Mammary epithelial cell (primary cell): ENCODE data around the gene NCKAP5L.

ENCODE experiments used
- EZH2 ChIP-seq: IDR thresholded peaks from 2 replicates; pipeline ENCODE4 v1.6.1; 2012; ENCODE audit warnings: low read length, inconsistent platforms, borderline replicate concordance
- TF ChIP-seq, protein P1 (sequence below), 2 donors: IDR thresholded peaks in 1 of 2; conservative IDR thresholded peaks in 1 of 2; 2 replicates each; pipeline ENCODE4 v1.5.1; 2011 to 2012; ENCODE audit warnings: inconsistent platforms in 2 of 2, low read length in 2 of 2, mild to moderate bottlenecking in 2 of 2, control low read depth in 1 of 2, low read depth in 1 of 2; ENCODE audit not compliant: insufficient read depth in 1 of 2; ENCODE audit errors: extremely low read depth in 1 of 2

DNA sequence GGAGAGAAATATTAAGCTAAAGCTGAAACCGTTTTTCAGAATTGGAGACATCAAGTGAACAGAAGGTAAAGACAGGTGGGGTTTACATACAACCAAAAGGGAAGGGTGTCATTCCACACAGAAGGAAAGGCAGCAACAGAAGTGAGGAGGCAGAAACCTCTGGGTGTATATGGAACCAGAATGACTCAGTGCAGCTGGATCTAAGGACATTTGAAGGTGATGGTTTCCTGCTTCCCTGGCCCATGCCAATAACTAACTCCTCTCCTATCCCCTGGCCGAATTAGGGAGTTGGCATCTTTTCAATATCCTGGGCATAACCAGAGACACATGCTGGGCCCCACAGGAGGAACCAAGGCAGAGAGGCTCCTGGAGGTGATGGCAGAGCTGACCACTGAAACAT lies 8.4 kb downstream of the NCKAP5L start:
- TF ChIP-seq, protein P1, sequence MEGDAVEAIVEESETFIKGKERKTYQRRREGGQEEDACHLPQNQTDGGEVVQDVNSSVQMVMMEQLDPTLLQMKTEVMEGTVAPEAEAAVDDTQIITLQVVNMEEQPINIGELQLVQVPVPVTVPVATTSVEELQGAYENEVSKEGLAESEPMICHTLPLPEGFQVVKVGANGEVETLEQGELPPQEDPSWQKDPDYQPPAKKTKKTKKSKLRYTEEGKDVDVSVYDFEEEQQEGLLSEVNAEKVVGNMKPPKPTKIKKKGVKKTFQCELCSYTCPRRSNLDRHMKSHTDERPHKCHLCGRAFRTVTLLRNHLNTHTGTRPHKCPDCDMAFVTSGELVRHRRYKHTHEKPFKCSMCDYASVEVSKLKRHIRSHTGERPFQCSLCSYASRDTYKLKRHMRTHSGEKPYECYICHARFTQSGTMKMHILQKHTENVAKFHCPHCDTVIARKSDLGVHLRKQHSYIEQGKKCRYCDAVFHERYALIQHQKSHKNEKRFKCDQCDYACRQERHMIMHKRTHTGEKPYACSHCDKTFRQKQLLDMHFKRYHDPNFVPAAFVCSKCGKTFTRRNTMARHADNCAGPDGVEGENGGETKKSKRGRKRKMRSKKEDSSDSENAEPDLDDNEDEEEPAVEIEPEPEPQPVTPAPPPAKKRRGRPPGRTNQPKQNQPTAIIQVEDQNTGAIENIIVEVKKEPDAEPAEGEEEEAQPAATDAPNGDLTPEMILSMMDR (conservative IDR thresholded peaks at IDR 0.05 in 1 of 2, IDR thresholded peaks at IDR 0.05 in 1 of 2; ENCODE audit: extremely low read depth in 1 of 2, insufficient read depth in 1 of 2, low read depth in 1 of 2, low read length in 2 of 2): no peak
- no peak for TF ChIP-seq EZH2
